GM12864 (cell line): ENCODE results near the gene ZFP92.

Experiments
- DNase-seq: peaks from one replicate; pipeline ENCODE4 v3.0.0-alpha.2; 2011; ENCODE audit warnings: low read depth
- H3K4me3 ChIP-seq: 2 replicates; pipeline ENCODE4 v1.5.1; 2011; ENCODE audit warnings: mild to moderate bottlenecking, low read depth, low read length, control low read depth
- TF ChIP-seq, protein P1 (sequence below): IDR thresholded peaks from 2 replicates; pipeline ENCODE4 v1.5.1; 2011; ENCODE audit warnings: low read depth, mild to moderate bottlenecking, moderate library complexity, low read length, control low read depth, inconsistent platforms; ENCODE audit errors: missing control alignments

ZFP92 gene

DNA sequence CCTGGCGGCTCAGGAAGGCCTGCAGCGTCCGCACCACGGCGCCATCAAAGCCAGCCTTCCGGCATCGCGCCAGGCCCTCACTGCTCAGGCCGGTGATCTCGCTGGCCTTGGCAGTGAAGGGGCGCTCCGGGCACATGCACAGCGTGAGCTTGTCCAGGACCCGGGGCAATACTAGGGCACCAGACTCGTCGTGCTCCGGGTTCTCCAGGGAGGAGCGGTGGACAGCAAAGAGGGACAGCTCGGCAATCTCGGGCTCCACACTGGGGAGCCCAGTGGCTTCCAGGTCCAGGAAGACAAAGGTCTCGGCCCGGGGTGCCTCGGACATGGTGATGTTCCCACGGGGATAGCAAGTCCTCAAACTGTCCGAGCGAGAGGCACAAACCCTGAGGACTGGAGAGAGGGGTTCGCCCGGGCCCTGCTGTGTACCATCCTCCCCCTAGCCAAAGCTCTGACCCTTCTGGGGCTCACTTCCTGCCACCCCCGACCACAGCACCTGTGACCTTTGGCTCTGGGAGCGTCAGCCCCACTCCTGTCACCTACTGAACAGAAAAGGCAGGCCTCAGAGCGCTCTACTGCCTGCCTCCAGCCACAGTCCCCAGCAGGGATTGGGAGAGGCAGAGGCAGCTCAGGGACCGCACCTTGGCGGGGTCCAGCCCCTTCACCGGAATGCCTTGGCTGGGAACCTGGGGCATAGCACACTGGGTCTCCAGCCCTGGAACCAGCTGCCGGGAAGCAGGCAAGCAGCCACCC is 34.0 kb downstream of the ZFP92 start:
- no peak for DNase-seq
- TF ChIP-seq, protein P1, sequence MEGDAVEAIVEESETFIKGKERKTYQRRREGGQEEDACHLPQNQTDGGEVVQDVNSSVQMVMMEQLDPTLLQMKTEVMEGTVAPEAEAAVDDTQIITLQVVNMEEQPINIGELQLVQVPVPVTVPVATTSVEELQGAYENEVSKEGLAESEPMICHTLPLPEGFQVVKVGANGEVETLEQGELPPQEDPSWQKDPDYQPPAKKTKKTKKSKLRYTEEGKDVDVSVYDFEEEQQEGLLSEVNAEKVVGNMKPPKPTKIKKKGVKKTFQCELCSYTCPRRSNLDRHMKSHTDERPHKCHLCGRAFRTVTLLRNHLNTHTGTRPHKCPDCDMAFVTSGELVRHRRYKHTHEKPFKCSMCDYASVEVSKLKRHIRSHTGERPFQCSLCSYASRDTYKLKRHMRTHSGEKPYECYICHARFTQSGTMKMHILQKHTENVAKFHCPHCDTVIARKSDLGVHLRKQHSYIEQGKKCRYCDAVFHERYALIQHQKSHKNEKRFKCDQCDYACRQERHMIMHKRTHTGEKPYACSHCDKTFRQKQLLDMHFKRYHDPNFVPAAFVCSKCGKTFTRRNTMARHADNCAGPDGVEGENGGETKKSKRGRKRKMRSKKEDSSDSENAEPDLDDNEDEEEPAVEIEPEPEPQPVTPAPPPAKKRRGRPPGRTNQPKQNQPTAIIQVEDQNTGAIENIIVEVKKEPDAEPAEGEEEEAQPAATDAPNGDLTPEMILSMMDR, result no peak
- H3K4me3 ChIP-seq, result no peak overlapping the region

DNA sequence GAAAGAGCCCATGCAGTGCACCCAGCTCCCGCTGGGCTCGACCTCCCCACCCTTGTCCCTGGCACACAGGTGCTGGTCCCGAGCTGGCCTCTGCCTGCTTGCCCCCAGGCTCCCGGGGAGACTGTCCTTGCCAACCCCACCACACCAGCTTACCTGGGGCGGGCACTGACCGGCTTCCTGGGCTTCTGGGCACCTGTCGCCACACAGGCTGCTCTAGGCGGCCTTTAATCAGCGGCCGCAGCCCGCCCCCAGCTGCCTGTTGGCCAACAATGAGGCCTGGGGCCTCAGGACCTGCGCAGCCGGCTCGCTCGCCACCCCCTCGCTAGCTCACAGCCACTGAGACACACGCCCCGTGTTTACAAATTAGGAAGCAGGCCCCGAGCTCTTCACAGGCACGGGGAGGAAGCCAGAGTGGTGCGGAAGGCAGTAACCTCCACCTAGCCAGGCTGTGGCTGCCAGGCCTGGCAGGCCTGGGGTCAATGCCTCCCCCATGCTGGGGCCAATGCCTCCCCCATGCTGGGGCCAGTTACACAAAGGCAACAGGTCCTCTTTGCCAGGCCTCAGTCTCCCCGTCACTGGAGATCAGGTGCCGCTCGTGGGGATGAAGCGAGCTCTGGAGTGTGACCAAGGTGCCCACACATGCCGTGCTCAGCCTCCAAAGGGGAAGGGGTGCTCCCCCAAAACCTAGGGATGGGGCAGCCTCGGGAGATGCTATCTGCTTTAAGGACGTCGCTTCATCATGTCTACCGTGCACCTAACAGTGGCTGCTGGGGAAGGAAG is 34.8 kb downstream of the ZFP92 start, which contains the start of gene TREX2:
TSS of gene TREX2 (minus strand) at position 201 of the 780 bp plus-strand sequence. CDS start 626 bp downstream, outside the sequence.
- DNase-seq, result no peak
- TF ChIP-seq, protein P1, result no peak
- H3K4me3 ChIP-seq, result no peak within 1 kb of the TSS

DNA sequence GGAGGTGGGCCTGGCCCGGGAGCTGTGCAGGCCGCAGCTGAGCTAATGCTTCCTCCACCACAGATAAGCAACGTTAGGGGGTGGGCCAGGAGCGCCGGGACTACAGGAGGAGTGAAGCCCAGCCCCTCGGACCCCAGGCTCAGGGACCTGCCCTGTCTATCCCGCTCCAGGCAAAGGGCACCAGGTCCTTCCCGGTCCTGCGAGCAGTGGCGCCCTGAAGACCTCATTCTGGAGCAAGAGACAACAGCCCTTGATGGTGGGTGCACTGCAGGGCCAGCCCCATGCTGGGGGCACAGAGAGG is 35.3 kb downstream of the ZFP92 start:
- TF ChIP-seq, protein P1, result no peak
- no peak overlapping the region for H3K4me3 ChIP-seq
- DNase-seq, result no peak

DNA sequence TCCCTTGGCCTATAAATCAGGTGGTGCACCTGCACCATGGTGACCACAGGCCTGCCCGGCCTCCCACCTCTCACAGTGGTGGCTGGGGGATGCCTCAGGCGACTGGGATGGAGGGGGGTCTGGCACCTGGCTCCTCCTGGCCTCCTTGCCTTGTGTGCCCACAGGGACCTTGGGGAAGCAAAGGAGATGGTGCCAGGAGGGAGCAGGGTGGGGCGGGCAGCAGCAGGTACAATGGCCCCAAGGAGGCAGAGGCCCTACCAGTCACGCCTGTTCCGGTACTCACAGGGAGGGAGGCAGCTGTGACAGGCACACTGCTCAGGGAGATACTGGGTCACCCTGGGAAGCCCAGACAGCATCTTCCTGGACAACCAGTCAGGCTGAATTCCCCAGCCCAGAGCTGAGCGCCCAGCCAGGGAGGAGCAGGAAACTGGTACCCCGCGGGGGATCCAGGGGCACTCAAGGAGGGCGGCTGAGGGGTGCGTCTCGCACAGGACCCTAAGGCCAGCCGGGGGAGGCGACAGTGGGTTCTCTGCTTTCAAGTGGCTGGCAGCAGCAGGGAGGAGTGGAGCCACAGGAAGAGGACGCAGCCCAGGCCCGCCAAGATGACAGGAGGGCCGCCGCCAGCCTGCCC is 35.8 kb downstream of the ZFP92 start:
- no peak overlapping the region for H3K4me3 ChIP-seq
- TF ChIP-seq, protein P1, result no peak
- no peak for DNase-seq

DNA sequence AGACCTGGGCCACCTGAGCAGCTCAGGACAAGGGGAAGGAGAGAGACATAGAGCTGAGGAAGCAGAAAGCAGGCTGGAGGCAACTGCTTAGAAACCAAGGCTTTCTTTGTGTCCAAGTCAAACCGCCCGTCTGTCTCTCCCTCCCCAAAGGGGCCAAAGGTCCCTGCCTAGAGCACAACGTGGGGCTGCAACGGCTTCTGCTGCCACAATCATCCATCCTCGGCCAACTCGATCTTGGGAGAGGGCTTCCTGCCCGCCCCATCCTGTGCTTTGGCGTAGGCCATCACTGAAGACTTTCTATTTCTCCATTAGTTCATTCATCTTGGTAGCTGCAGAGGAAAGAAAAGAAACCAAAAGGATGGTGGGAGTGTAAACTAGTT is 36.3 kb downstream of the ZFP92 start:
- TF ChIP-seq, protein P1, result no peak
- DNase-seq, result no peak

DNA sequence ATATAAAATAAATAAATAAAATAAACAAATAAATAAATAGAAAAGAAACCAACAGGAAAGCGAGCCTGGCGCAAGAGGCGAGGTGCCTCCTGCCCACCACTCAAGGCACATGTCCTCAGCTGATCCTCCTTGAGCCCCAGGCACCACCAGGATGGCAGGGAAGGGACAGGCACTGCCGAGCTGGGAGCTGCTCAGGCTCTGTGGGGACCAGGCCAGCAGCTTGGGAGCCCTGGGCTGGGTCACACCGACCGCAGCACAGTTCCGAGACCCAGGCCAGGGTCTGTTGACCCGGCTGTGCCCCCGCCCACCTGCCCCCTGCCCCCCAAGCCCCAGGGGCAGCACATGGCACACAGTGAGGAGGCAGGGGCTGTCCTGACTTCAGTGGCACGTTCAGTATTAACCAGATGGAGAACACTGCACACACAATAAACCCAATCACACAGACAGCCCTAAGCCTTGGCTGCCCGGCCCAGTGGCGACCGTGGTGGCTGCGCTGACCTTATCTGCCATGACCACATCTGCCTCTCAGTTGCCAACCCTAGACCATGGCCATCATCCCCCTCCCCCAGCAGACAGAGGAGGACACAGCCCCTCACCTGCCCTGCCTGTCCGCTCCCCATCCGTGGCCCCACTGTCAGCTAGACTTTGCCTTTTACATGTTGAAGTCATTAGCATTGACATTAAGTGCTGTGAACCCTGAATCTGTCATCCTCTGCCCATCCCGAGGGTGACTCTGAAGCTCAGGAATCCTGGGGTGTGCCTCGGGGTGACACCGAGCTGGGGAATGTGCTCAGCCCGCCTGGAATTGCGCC is 37.5 kb downstream of the ZFP92 start:
- H3K4me3 ChIP-seq, result no peak overlapping the region
- TF ChIP-seq, protein P1, result no peak
- DNase-seq, result no peak

More for the DNA sequence above, 36.3 kb downstream of the ZFP92 start:
- H3K4me3 ChIP-seq, result no peak overlapping the region
